AG04449 (cell line): Measurements from ENCODE around the gene BCAS3.

Experiments
- CTCF ChIA-PET: fragments of 350-600 bp; formaldehyde crosslinking; extraction: SDS; loops from one replicate; lab custom pipeline; 2021; ENCODE audit warnings: antibody characterized with exemption; lab: Yijun Ruan, JAX
- POLR2A ChIA-PET: fragments of 400-600, 350-600 bp; formaldehyde crosslinking; extraction: SDS; loops from one replicate; lab custom pipeline; 2020; ENCODE audit warnings: antibody characterized with exemption, inconsistent platforms; lab: Yijun Ruan, JAX
- DNase-seq: peaks from one replicate; pipeline ENCODE4 v3.0.0-alpha.2; 2010; ENCODE audit warnings: low read depth, low spot score
- H3K4me3 ChIP-seq: 2 replicates; pipeline ENCODE4 v1.5.1; 2011; ENCODE audit warnings: low read depth, mild to moderate bottlenecking, control low read depth, low read length
- CTCF ChIP-seq: IDR thresholded peaks from one replicate; pipeline ENCODE4 v1.5.1; 2011; ENCODE audit warnings: mild to moderate bottlenecking, moderate library complexity, low read length, control low read depth, inconsistent platforms; ENCODE audit not compliant: insufficient read depth; ENCODE audit errors: missing control alignments

The BCAS3 gene

GRCh38 chr17:61260071-61260797, 582.6 kb downstream of the BCAS3 start:
- ChIA-PET CTCF (no interaction called here), POLR2A (no interaction called here)
- TF ChIP-seq CTCF: no peak
- H3K4me3 ChIP-seq: no peak overlapping the region
- DNase-seq: no peak

- CTCF ChIA-PET: interaction anchor here (0.7 to 1.3 kb wide), 4 partner anchors 15 to 260 kb away, joined by 3 to 4 read pairs (median 3); no protein-coding TSS in a partner anchor
- H3K4me3 ChIP-seq: no peak overlapping the region
- TF ChIP-seq CTCF: no peak
- no peak for DNase-seq
- POLR2A ChIA-PET: interaction anchor here (0.6 kb wide), 1 partner anchor 166 kb away, joined by 3 read pairs; no protein-coding TSS in a partner anchor
Observed at GRCh38 chr17:61261001-61261637, 583.5 kb downstream of the BCAS3 start.

GRCh38 chr17:61265397-61265796, 587.7 kb downstream of the BCAS3 start:
- CTCF ChIA-PET: no interaction called here
- DNase-seq: no peak
- TF ChIP-seq CTCF: no peak
- no peak overlapping the region for H3K4me3 ChIP-seq
- POLR2A ChIA-PET: no interaction called here

GRCh38 chr17:61267847-61268246, 590.2 kb downstream of the BCAS3 start:
- no peak overlapping the region for H3K4me3 ChIP-seq
- ChIA-PET CTCF (no interaction called here), POLR2A (no interaction called here)
- TF ChIP-seq CTCF: no peak
- no peak for DNase-seq

GRCh38 chr17:61275395-61275794, 597.7 kb downstream of the BCAS3 start:
- POLR2A ChIA-PET: no interaction called here
- DNase-seq: no peak
- H3K4me3 ChIP-seq: no peak overlapping the region
- CTCF ChIA-PET: interaction anchor here (1.1 kb wide), 1 partner anchor 274 kb away, joined by 6 read pairs; no protein-coding TSS in a partner anchor
- TF ChIP-seq CTCF: no peak

- DNase-seq: no peak
- H3K4me3 ChIP-seq: no peak overlapping the region
- no peak for TF ChIP-seq CTCF
- ChIA-PET CTCF (interaction anchor here (1.0 kb wide), 1 partner anchor 15 kb away, joined by 3 read pairs; no protein-coding TSS in a partner anchor), POLR2A (no interaction called here)
Observed at GRCh38 chr17:61276806-61277205, 599.2 kb downstream of the BCAS3 start.
